HepG2 (cell line): Measurements from ENCODE around the gene PALM3. TPM values are rescaled to one million over a fixed set of nuclear protein-coding genes. Genes with fewer than 3 reads are reported as not detected.
"Not testable (repeated sequence)": the region's sequence is repeated elsewhere in the genome, so short reads cannot be mapped to it uniquely, and the experiment has no call there.

ENCODE experiments used
- ATAC-seq: fragments of 200-7000 bp; cut with Tn5 transposase; 3 replicates; pipeline ENCODE4 v1.9.1; 2020; ENCODE audit warnings: mild to moderate bottlenecking, moderate library complexity
- BruUV-seq: library from RNA; stranded (reverse); fragments of 400-500 nt; replicated peaks from 2 replicates; lab custom pipeline; 2021; lab: Mats Ljungman, UMichigan
- CTCF ChIA-PET: fragments of 300-600 bp; formaldehyde crosslinking; extraction: SDS; loops from one replicate; lab custom pipeline; 2021; ENCODE audit warnings: low total read pairs, inconsistent platforms, low intra/inter-chr PET ratio; lab: Yijun Ruan, JAX
- POLR2A ChIA-PET: fragments of 350-600 bp; sonication (Branson Sonifier 250); formaldehyde crosslinking; loops from one replicate; lab custom pipeline; 2020; ENCODE audit warnings: antibody characterized with exemption, inconsistent platforms; lab: Yijun Ruan, JAX
- DNase-seq: peaks from one replicate; pipeline ENCODE4 v3.0.0-alpha.2; 2015; ENCODE audit warnings: low spot score
- FAIRE-seq: peaks from 3 replicates; lab custom pipeline; 2011; peaks lifted over from hg19 to GRCh38; lab: Jason Lieb, UNC
- H2AFZ ChIP-seq: one replicate; pipeline ENCODE4 v1.6.1; 2011; ENCODE audit warnings: low read length, inconsistent platforms
- H3K27ac ChIP-seq: fragments of 300-600 bp; 3 replicates; pipeline ENCODE4 v1.8.0; 2011; ENCODE audit warnings: mixed run types, mild to moderate bottlenecking, mixed read lengths, low read length, inconsistent platforms; ENCODE audit not compliant: insufficient read depth; ENCODE audit errors: extremely low read length
- H3K27me3 ChIP-seq, 2 experiments: fragments of 200-600 bp in 1 of 2; 2 replicates in 1 of 2; 3 replicates in 1 of 2; pipeline versions ENCODE4 v1.6.0 to v1.8.0; 2011; ENCODE audit warnings: low read length in 2 of 2, mild to moderate bottlenecking in 2 of 2, moderate library complexity in 2 of 2, inconsistent platforms in 1 of 2; ENCODE audit not compliant: insufficient read depth in 2 of 2, control insufficient read depth in 1 of 2
- H3K36me3 ChIP-seq, 2 experiments: fragments of 200-600 bp in 1 of 2; replicated peaks in 1 of 2; 2 replicates in 1 of 2; 3 replicates in 1 of 2; pipeline versions ENCODE4 v1.5.1 to v1.8.0; 2011; ENCODE audit warnings: low read length in 2 of 2, inconsistent platforms in 1 of 2; ENCODE audit not compliant: insufficient read depth in 2 of 2, control insufficient read depth in 1 of 2
- H3K4me1 ChIP-seq: 2 replicates; pipeline ENCODE4 v1.5.1; 2012; ENCODE audit warnings: low read length, inconsistent platforms; ENCODE audit not compliant: insufficient read depth
- H3K4me2 ChIP-seq: 2 replicates; pipeline ENCODE4 v1.6.0; 2011; ENCODE audit warnings: low read depth, low read length, inconsistent platforms
- H3K4me3 ChIP-seq, 3 experiments: fragments of 200-600 bp in 1 of 3; sonication (generic), shearing (Covaris generic) in 1 of 3; replicated peaks in 1 of 3; 2 replicates each; pipeline ENCODE4 v1.5.1; 2011 to 2016; ENCODE audit warnings: low read length in 3 of 3, inconsistent platforms in 2 of 3, low read depth in 2 of 3, mild to moderate bottlenecking in 2 of 3, control low read depth in 1 of 3, mixed read lengths in 1 of 3; ENCODE audit not compliant: insufficient read depth in 1 of 3
- H3K79me2 ChIP-seq: one replicate; pipeline ENCODE4 v1.6.1; 2011; ENCODE audit warnings: low read length, inconsistent platforms; ENCODE audit not compliant: insufficient read depth
- H3K9ac ChIP-seq: 2 replicates; pipeline ENCODE4 v1.6.0; 2011; ENCODE audit warnings: mild to moderate bottlenecking, low read depth, low read length, inconsistent platforms; ENCODE audit not compliant: insufficient read depth
- H3K9me3 ChIP-seq: 2 replicates; pipeline ENCODE4 v1.5.1; 2012; ENCODE audit warnings: mild to moderate bottlenecking, low read length
- H4K20me1 ChIP-seq: 2 replicates; pipeline ENCODE4 v1.6.0; 2011; ENCODE audit warnings: inconsistent platforms, mild to moderate bottlenecking, low read length, moderate library complexity; ENCODE audit not compliant: insufficient read depth
- BRCA1 ChIP-seq: sonication (generic); formaldehyde crosslinking; IDR thresholded peaks from 2 replicates; pipeline ENCODE4 v1.4.0; 2020; ENCODE audit warnings: missing genetic modification reagents
- FOXA1 ChIP-seq, 2 experiments: fragments of 450-650 bp in 1 of 2; sonication (generic) in 1 of 2; formaldehyde crosslinking in 1 of 2; IDR thresholded peaks; 2 replicates each; pipeline versions ENCODE4 v1.4.0 to v1.6.1; 2016 to 2020; ENCODE audit warnings: missing genetic modification reagents in 1 of 2
- KLF16 ChIP-seq, 2 experiments: sonication (generic) in 1 of 2; formaldehyde crosslinking in 1 of 2; IDR thresholded peaks; 2 replicates each; pipeline versions ENCODE4 v1.6.1 to v1.8.0; 2016 to 2023; ENCODE audit warnings: missing genetic modification reagents in 2 of 2, missing compliant biosample characterization in 1 of 2
- MEIS2 ChIP-seq: sonication (generic); formaldehyde crosslinking; IDR thresholded peaks from 2 replicates; pipeline ENCODE4 v1.9.0; 2021; ENCODE audit warnings: mild to moderate bottlenecking, missing genetic modification reagents
- RXRA ChIP-seq: sonication (generic); formaldehyde crosslinking; IDR thresholded peaks from 2 replicates; pipeline ENCODE4 v1.5.1; 2020; ENCODE audit warnings: missing genetic modification reagents
- ZNF121 ChIP-seq: sonication (generic); formaldehyde crosslinking; IDR thresholded peaks from 2 replicates; pipeline ENCODE4 v1.5.0; 2020; ENCODE audit warnings: mild to moderate bottlenecking, missing genetic modification reagents
- ZNF501 ChIP-seq: sonication (generic); formaldehyde crosslinking; IDR thresholded peaks from 2 replicates; pipeline ENCODE4 v1.5.1; 2020; ENCODE audit warnings: mild to moderate bottlenecking, moderate library complexity, missing genetic modification reagents
- ZNF574 ChIP-seq: sonication (generic); formaldehyde crosslinking; IDR thresholded peaks from 2 replicates; pipeline ENCODE4 v1.4.0; 2020; ENCODE audit warnings: missing genetic modification reagents
- ZNF749 ChIP-seq: sonication (generic); formaldehyde crosslinking; IDR thresholded peaks from 2 replicates; pipeline ENCODE4 v1.8.0; 2022; ENCODE audit warnings: mild to moderate bottlenecking, missing genetic modification reagents, moderate library complexity, borderline replicate concordance
- WGBS: methylation state at CpG from one replicate; pipeline ENCODE4 v1.1.6; 2017; ENCODE audit warnings: low lambda C conversion rate; 5-methylcytosine and 5-hydroxymethylcytosine counted together
- in situ Hi-C: cut with HindIII; loops from 2 replicates; pipeline ENCODE4 v1.10.0; 2017; ENCODE audit warnings: low pct_unique_long_range_greater_than_20kb; ENCODE audit not compliant: extremely low pct_ligation_motif_present
- intact Hi-C: fragments of 100-400 bp; cut with micrococcal nuclease; formaldehyde crosslinking; loops from one replicate; pipeline ENCODE4 v1.10.0; 2022; ENCODE audit not compliant: unreplicated experiment
- polyA plus RNA-seq, 8 experiments: library from polyadenylated mRNA; depleted of rRNA in 3 of 8; stranded (reverse) in 7 of 8; unstranded in 1 of 8; fragments of >200 nt; fragmentation: Illumina TruSeq in 4 of 8; extraction: Trizol in 4 of 8; gene quantifications; 2 replicates each; pipeline versions ENCODE4 v1.2.1 to v1.2.3, GENCODE V29; 2011 to 2016; ENCODE audit warnings: low read depth in 4 of 8, missing spikeins in 1 of 8, mixed read lengths in 1 of 8; ENCODE audit not compliant: insufficient read depth in 1 of 8
- total RNA-seq, 5 experiments: library from RNA; depleted of rRNA; stranded (reverse); fragments of >200 nt; fragmentation: Illumina TruSeq; extraction: Trizol; gene quantifications; 2 replicates each; pipeline ENCODE4 v1.2.3, GENCODE V29; 2016; ENCODE audit warnings: low read depth in 1 of 5
- TF ChIP-seq, protein P1 (sequence below): sonication (generic); formaldehyde crosslinking; IDR thresholded peaks from 2 replicates; pipeline ENCODE4 v1.8.1; 2023; ENCODE audit warnings: mild to moderate bottlenecking, inconsistent platforms, moderate library complexity, missing genetic modification reagents, borderline replicate concordance

PALM3 gene
- total and polyA plus RNA-seq, 2 of the 13 experiments (the other 11 are each of a cell fraction or from before 2014, with no cell fraction given), result 0.79 to 2.4 TPM

DNA sequence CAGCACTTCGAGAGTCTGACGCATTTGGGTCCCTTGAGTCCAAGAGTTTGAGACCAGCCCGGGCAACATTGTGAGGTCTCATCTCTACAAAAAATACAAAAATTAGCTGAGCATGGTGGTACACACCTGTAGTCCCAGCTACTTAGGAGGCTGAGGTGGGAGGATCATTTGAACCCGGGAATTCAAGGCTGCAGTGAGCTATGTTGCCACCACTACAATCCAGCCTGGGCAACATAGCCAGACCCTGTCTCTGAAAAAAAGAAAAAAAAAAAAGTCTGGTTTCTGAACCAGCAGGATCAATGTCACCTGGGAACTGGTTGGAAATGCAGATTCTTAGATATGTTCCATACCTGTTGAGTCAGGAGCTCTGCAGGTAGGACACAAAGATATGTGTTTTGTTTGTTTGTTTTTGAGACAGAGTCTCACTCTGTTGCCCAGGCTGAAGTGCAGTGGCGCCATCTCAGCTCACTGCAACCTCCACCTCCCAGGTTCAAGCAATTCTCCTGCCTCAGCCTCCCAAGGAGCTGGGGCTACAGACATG lies 35.2 kb downstream of the PALM3 start:
- H3K9ac ChIP-seq, BruUV-seq, DNase-seq, CTCF ChIA-PET, H3K36me3 ChIP-seq, H3K79me2 ChIP-seq, H3K4me2 ChIP-seq, H3K4me3 ChIP-seq, H2AFZ ChIP-seq, ATAC-seq, H3K27ac ChIP-seq, H4K20me1 ChIP-seq, H3K9me3 ChIP-seq, FAIRE-seq, POLR2A ChIA-PET, in situ Hi-C loops, intact Hi-C loops: not testable (repeated sequence)
- Histone ChIP-seq H3K4me1 (peaks cover 52% of the 10 kb centered on the region), H3K27me3 (peaks cover 0 to 19% of the 10 kb centered on the region in 2 experiments; a peak in 4 of 5 replicates)
- 61% methylated on average over 5 of the region's 5 CpGs for WGBS
- peak; percentile 54; the same call in 1 of the 2 replicates for TF ChIP-seq ZNF121 (CRISPR knock-in tag)

GRCh38 chr19:14023404-14024235 lies 38.3 kb downstream of the PALM3 start:
- intact Hi-C loops (loop anchor here (2.0 kb wide), 1 partner anchor 117 kb away; the partner anchor contains the start of genes BRME1 and CC2D1A), in situ Hi-C loops (no loop called here)
- WGBS, result 27% methylated on average over 9 of the region's 9 CpGs
- Histone ChIP-seq H3K9ac (no peak overlapping the region), H3K4me3 (no peak overlapping the region), H3K9me3 (no peaks in the 10 kb centered on the region), H3K36me3 (no peaks in the 10 kb centered on the region), H2AFZ (no peak overlapping the region), H3K4me2 (peak overlapping the region; percentile 33), H3K4me1 (peaks cover 45% of the 10 kb centered on the region), H4K20me1 (no peaks in the 10 kb centered on the region), H3K27ac (peak overlapping the region; percentile 28), H3K79me2 (no peaks in the 10 kb centered on the region), H3K27me3 (peaks cover 0 to 10% of the 10 kb centered on the region in 2 experiments; a peak in 2 of 5 replicates)
- FAIRE-seq (peak; percentile 93), ATAC-seq (peak; percentile 96), DNase-seq (peak; percentile 85)
- ChIA-PET CTCF (no interaction called here), POLR2A (no interaction called here)
- BruUV-seq, result no TSS peak
- TF ChIP-seq ZNF501 (CRISPR knock-in tag) (peak; percentile 66; the same call in 1 of the 2 replicates), ZNF574 (CRISPR knock-in tag) (peak; percentile 86), BRCA1 (no peak), KLF16 (CRISPR knock-in tag; IDR thresholded peaks at IDR 0.05) (peak in 1 of 2 experiments; percentile 60; a peak in 2 of 4 replicates), FOXA1 (IDR thresholded peaks at IDR 0.05) (no peak), FOXA1 (CRISPR knock-in tag; IDR thresholded peaks at IDR 0.05) (no peak), ZNF749 (CRISPR knock-in tag) (0 out of 2 replicates have a peak, but pooled peaks have one; percentile 24), MEIS2 (CRISPR knock-in tag) (peak; percentile 18; the same call in 1 of the 2 replicates), RXRA (peak; percentile 38; the same call in 1 of the 2 replicates)
- TF ChIP-seq, protein P1, sequence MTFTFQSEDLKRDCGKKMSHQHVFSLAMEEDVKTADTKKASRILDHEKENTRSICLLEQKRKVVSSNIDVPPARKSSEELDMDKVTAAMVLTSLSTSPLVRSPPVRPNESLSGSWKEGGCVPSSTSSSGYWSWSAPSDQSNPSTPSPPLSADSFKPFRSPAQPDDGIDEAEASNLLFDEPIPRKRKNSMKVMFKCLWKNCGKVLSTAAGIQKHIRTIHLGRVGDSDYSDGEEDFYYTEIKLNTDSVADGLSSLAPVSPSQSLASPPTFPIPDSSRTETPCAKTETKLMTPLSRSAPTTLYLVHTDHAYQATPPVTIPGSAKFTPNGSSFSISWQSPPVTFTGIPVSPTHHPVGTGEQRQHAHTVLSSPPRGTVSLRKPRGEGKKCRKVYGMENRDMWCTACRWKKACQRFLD, result no peak
